BLaER1 treated with 17β-estradiol and CSF1 and Interleukin-3, amounts not matched to agents 10 nM and 100 nM (cell line): ENCODE measurements around the gene HMG20A.
A peak's percentile ranks its signal among the peaks of the same experiment; 100 is the strongest.

ENCODE experiments used
- H3K27ac ChIP-seq, 11 experiments: shearing (Covaris generic); formaldehyde crosslinking; 2 replicates each; pipeline ENCODE4 v1.8.1; 2022
- H3K27me3 ChIP-seq, 11 experiments: shearing (Covaris generic); formaldehyde crosslinking; 2 replicates each; pipeline ENCODE4 v1.8.1; 2022
- H3K36me3 ChIP-seq, 11 experiments: shearing (Covaris generic); formaldehyde crosslinking; 2 replicates each; pipeline ENCODE4 v1.8.1; 2022
- H3K4me1 ChIP-seq, 10 experiments: shearing (Covaris generic); formaldehyde crosslinking; 2 replicates each; pipeline ENCODE4 v1.8.1; 2022
- H3K4me2 ChIP-seq, 11 experiments: shearing (Covaris generic); formaldehyde crosslinking; 2 replicates each; pipeline ENCODE4 v1.8.1; 2022
- H3K4me3 ChIP-seq, 10 experiments: shearing (Covaris generic); formaldehyde crosslinking; 2 replicates each; pipeline ENCODE4 v1.8.1; 2022
- H3K9ac ChIP-seq, 11 experiments: shearing (Covaris generic); formaldehyde crosslinking; 2 replicates each; pipeline ENCODE4 v1.8.1; 2022
- H3K9me3 ChIP-seq, 11 experiments: shearing (Covaris generic); formaldehyde crosslinking; replicated peaks in 1 of 11; 2 replicates each; pipeline ENCODE4 v1.8.1; 2022
- H4K20me1 ChIP-seq, 11 experiments: shearing (Covaris generic); formaldehyde crosslinking; 2 replicates each; pipeline ENCODE4 v1.8.1; 2022
- Cebpa-rat ChIP-seq, 11 experiments: shearing (Covaris generic); IDR thresholded peaks; 2 replicates each; pipeline ENCODE4 v1.8.1; 2022

Gene HMG20A

DNA sequence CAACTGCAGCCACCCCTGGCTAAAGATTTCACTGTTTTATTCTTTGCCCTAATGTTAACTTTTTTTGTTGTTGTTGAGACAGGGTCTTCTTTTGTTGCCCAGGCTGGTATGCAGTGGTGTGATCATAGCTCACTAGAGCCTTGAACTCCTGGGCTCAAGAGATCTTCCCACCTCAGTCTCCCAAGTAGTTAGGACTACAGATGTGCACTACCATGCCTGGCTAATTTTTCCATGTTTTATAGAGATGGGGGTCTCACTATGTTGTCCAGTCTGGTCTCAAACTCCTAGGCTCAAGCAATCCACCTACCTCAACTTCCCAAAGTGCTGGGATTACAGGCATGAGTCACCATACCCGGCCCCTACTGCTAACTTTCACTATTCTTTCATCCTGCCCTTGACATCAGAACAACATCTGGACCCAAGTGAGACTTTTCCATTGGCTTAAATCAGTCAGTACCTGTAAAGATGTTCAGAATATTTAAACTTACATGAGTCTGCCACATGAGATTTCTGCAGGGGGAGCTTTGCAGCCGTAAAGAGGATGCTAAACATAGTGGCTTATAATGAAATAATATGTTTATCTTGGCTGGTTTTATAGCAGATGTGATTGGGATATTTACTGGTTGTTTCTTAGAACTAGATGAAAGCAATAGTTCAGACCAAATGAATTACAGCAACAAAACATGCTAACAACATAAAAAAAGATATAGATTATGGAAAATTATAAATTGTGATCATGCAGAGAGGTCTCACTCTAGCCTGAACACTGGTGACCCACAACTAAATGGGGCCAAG, 73.6 kb downstream of the HMG20A start:
- Histone ChIP-seq H3K4me3 (no peak overlapping the region), H3K4me1 (peaks cover 42 to 59% (median 49%) of the 10 kb centered on the region in 10 experiments), H4K20me1 (peaks cover 0 to 7% (median 0%) of the 10 kb centered on the region in 11 experiments; a peak in 5 of 22 replicates), H3K4me2 (peak overlapping the region in 9 of 11 experiments; percentile 42 to 87 (median 78); a peak in 17 of 22 replicates), H3K27ac (peak overlapping the region in 2 of 11 experiments; percentile 6 to 65; a peak in 2 of 22 replicates), H3K27me3 (no peaks in the 10 kb centered on the region), H3K9ac (no peak overlapping the region), H3K9me3 (no peaks in the 10 kb centered on the region), H3K36me3 (peaks cover 0 to 30% (median 2%) of the 10 kb centered on the region in 11 experiments; a peak in 3 of 22 replicates)
- no peak for TF ChIP-seq Cebpa-rat (IDR thresholded peaks at IDR 0.05)

DNA sequence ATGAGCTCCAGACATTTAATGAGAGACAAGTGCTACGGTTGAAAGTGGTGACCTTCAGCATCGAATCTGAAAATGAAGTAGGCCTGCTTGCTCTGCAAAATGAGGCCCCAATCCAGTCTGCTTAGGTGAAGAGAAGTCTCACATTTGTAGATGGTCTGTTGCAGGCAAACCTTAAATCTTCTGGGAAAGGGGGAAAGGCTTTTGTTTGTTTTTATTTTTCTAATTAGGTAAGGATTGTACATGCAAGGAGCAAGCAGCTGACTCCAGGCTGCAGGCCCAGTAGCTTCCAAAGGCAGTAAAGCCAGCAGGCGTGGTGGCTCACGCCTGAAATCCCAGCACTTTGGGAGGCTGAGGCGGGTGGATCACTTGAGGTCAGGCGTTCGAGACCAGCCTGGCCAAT, 74.3 kb downstream of the HMG20A start:
- H3K27me3 ChIP-seq = no peaks in the 10 kb centered on the region
- H3K9ac ChIP-seq = no peak overlapping the region
- peak overlapping the region in 3 of 11 experiments; percentile 48 to 64 (median 48); a peak in 4 of 22 replicates for H3K27ac ChIP-seq
- H3K4me2 ChIP-seq = peak overlapping the region in 10 of 11 experiments; percentile 63 to 92 (median 81); a peak in 17 of 22 replicates
- H4K20me1 ChIP-seq = peaks cover 0 to 7% (median 0%) of the 10 kb centered on the region in 11 experiments; a peak in 5 of 22 replicates
- H3K36me3 ChIP-seq = peaks cover 0 to 23% (median 2%) of the 10 kb centered on the region in 11 experiments; a peak in 3 of 22 replicates
- H3K9me3 ChIP-seq = no peaks in the 10 kb centered on the region
- H3K4me1 ChIP-seq = peaks cover 42 to 59% (median 49%) of the 10 kb centered on the region in 10 experiments
- no peak for TF ChIP-seq Cebpa-rat (IDR thresholded peaks at IDR 0.05)
- no peak overlapping the region for H3K4me3 ChIP-seq

DNA sequence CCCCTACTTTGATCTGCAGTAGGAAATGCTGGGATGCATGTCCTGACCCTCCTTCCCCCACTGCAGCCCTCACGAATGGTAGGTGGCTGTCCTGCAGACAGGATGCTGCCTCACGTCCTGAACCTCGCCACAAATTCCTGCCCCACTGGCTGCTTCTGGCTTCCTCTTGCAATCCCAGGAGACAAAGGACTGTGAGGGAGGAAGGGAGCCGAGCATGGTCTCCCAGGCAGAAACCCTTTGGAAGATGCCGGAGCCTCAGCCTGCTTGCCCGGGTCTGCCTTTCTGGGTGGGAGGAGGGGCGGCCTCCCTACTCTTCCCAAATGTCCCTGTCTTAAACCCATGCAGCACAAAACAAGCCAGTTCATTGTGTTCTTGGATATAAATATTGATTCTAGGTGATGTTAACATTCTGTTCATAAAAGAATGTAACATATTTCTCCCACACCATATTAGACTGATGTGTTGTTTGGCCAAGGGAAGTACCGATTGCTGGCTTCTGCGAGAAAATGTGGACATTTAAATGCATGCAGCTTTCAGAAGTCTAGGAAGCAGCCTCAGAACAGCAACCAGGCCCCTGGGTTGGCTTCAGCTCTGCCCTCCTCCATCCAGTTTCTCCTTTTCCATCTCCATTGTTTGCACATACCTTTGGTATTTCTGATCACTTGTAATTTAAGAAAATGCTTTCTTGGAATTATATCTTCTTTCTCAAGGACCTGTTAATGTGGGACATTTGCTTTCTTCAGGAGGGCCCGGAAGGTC, 75.3 kb downstream of the HMG20A start:
- Histone ChIP-seq H3K9ac (peak overlapping the region in 4 of 11 experiments; percentile 4 to 44 (median 29); a peak in 6 of 22 replicates), H3K9me3 (no peaks in the 10 kb centered on the region), H3K4me1 (peaks cover 42 to 59% (median 49%) of the 10 kb centered on the region in 10 experiments), H3K4me2 (peak overlapping the region; percentile 63 to 92 (median 81)), H3K4me3 (no peak overlapping the region), H3K27ac (peak overlapping the region in 7 of 11 experiments; percentile 10 to 64 (median 46); a peak in 12 of 22 replicates), H3K36me3 (peaks cover 0 to 13% (median 0%) of the 10 kb centered on the region in 11 experiments; a peak in 3 of 22 replicates), H4K20me1 (peaks cover 0 to 7% (median 0%) of the 10 kb centered on the region in 11 experiments; a peak in 5 of 22 replicates), H3K27me3 (no peaks in the 10 kb centered on the region)
- TF ChIP-seq Cebpa-rat (IDR thresholded peaks at IDR 0.05) = no peak

DNA sequence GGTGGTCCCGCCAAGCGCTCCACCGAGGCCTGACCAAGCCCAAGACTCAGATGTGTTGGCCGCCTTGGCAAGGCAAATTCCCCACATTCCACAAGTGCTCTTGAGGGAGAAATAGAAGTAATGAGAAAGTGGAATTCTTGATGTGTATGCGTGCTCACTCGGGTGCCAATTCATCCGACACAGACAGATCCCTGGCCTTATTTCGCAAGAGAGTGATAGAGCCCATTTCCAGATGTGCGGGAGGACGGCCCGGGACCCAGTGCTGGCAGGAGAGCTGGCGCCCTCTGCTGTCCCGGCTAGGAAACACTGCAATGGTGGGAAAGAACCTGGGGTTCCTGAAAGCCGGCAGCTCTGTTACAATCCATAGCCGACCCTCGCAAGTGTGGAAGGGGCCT, 76.0 kb downstream of the HMG20A start:
- H3K36me3 ChIP-seq = peaks cover 0 to 13% (median 0%) of the 10 kb centered on the region in 11 experiments; a peak in 3 of 22 replicates
- H3K4me3 ChIP-seq = no peak overlapping the region
- peak overlapping the region; percentile 63 to 92 (median 81); a peak in 21 of 22 replicates for H3K4me2 ChIP-seq
- H4K20me1 ChIP-seq = peaks cover 0 to 7% (median 0%) of the 10 kb centered on the region in 11 experiments; a peak in 5 of 22 replicates
- TF ChIP-seq Cebpa-rat (IDR thresholded peaks at IDR 0.05) = peak in 10 of 11 experiments; percentile 34 to 86 (median 74); a peak in 16 of 22 replicates
- H3K27me3 ChIP-seq = no peaks in the 10 kb centered on the region
- peak overlapping the region in 7 of 11 experiments; percentile 10 to 64 (median 46); a peak in 10 of 22 replicates for H3K27ac ChIP-seq
- peak overlapping the region in 5 of 11 experiments; percentile 24 to 44 (median 30); a peak in 6 of 22 replicates for H3K9ac ChIP-seq
- peaks cover 42 to 59% (median 49%) of the 10 kb centered on the region in 10 experiments for H3K4me1 ChIP-seq
- no peaks in the 10 kb centered on the region for H3K9me3 ChIP-seq

DNA sequence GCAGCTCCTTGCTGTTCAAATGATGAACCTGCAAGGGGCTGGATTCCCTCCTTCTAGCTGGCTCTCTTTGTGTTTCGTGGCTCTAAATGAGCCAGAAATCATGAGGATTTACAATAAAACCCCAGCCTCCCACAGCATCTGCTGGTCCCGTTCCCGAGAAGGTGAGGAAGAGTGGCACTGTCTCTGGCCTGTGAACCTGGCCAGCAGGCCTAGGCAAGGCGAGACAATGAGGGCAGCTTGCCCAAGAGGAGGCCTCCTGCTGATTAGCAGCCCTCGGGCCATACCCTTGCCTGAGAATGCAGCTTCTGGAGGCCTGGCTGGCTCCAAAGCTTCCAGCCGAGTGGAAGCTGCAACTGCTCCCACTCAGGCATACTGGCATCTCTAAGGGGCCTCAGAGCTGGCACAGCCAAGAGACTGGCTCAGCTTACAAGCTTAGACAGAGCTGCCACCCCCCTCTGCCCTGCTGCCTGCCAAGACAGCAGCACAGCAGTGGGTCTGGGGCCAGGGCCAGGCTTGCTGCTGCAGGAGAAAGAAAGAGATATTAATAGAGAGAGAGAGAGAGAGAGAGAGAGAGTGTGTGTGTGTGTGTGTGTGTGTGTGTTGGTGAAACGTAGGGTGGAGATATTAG, 76.5 kb downstream of the HMG20A start:
- peaks cover 0 to 7% (median 0%) of the 10 kb centered on the region in 11 experiments; a peak in 5 of 22 replicates for H4K20me1 ChIP-seq
- 0 out of 22 replicates have a peak, but pooled peaks of 1 of the 11 experiments have one; percentile 3 for TF ChIP-seq Cebpa-rat (IDR thresholded peaks at IDR 0.05)
- H3K4me2 ChIP-seq = peak overlapping the region in 8 of 11 experiments; percentile 74 to 92 (median 82); a peak in 13 of 22 replicates
- H3K27me3 ChIP-seq = no peaks in the 10 kb centered on the region
- peak overlapping the region in 5 of 11 experiments; percentile 16 to 47 (median 26); a peak in 4 of 22 replicates for H3K27ac ChIP-seq
- H3K9ac ChIP-seq = peak overlapping the region in 5 of 11 experiments; percentile 1 to 30 (median 24); a peak in 4 of 22 replicates
- peaks cover 0 to 13% (median 0%) of the 10 kb centered on the region in 11 experiments; a peak in 2 of 22 replicates for H3K36me3 ChIP-seq
- peaks cover 42 to 59% (median 49%) of the 10 kb centered on the region in 10 experiments for H3K4me1 ChIP-seq
- H3K9me3 ChIP-seq = no peaks in the 10 kb centered on the region
- no peak overlapping the region for H3K4me3 ChIP-seq

DNA sequence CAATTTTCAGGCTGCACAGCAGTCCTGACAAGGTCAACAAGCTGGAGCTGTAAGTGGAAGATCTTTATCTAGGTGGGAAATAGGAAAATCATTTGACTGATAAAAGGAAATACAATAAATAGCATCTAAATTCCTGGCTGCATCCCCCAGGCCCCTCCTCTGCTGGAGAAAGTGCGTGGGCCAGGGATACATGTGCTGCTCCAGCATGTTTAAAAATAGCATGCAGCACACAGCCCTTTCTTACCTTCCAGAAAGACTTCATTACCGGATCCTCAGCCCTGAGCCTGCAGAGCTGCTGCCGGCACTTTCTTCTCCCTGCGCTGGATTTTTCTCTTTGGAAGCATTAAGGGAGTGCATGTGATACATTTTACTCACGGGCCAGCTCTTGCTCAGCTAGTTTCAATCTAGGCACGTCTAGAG, 77.3 kb downstream of the HMG20A start:
- Histone ChIP-seq H3K27ac (no peak overlapping the region), H3K9ac (no peak overlapping the region), H3K4me2 (no peak overlapping the region)

DNA sequence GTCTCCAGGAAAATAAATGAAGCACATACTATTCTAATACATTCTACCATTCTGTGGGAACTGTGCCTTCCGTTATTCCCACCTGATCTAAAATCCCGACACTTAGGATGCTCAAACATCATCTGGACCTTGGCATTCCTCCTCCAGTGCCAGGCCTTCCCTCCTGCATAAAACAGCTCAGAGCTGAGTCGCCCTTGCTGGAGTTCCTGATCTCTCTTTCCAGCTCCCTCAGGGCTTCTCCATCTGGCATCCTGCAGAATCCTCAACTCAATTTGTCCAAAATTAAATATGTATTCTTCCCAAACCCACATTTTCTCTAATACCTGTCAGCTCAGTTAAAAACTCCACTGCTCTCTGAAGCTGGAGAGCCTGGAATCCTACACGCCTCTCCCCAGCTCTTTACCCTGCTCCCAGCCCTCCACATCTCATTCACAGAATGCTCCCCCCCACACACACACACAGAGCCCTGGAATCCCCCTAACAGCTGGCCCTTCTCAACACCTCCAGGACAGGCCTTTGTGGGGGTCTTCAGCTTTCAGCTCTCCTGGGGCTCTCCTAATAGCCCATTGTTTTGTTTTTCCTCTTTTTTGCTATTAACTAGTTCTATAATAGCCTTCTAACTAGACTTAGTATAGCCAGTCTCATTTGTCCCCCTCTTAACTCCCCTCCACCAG, 78.5 kb downstream of the HMG20A start:
- no peak for TF ChIP-seq Cebpa-rat (IDR thresholded peaks at IDR 0.05)
- peaks cover 25 to 39% (median 31%) of the 10 kb centered on the region in 10 experiments for H3K4me1 ChIP-seq
- no peak overlapping the region for H3K27ac ChIP-seq
- peaks cover 0 to 10% (median 0%) of the 10 kb centered on the region in 11 experiments; a peak in 5 of 22 replicates for H4K20me1 ChIP-seq
- H3K9ac ChIP-seq = no peak overlapping the region
- H3K27me3 ChIP-seq = no peaks in the 10 kb centered on the region
- no peaks in the 10 kb centered on the region for H3K9me3 ChIP-seq
- no peak overlapping the region for H3K4me2 ChIP-seq
- peaks cover 0 to 13% (median 0%) of the 10 kb centered on the region in 11 experiments; a peak in 2 of 22 replicates for H3K36me3 ChIP-seq
- H3K4me3 ChIP-seq = no peak overlapping the region

More for the DNA sequence above, 77.3 kb downstream of the HMG20A start:
- Histone ChIP-seq H3K36me3 (peaks cover 0 to 13% (median 0%) of the 10 kb centered on the region in 11 experiments; a peak in 2 of 22 replicates), H3K27me3 (no peaks in the 10 kb centered on the region), H3K4me1 (peaks cover 36 to 52% (median 43%) of the 10 kb centered on the region in 10 experiments), H4K20me1 (peaks cover 0 to 7% (median 0%) of the 10 kb centered on the region in 11 experiments; a peak in 5 of 22 replicates), H3K4me3 (no peak overlapping the region), H3K9me3 (no peaks in the 10 kb centered on the region)
- no peak for TF ChIP-seq Cebpa-rat (IDR thresholded peaks at IDR 0.05)
